Kidney capillary endothelial cell (primary cell): ENCODE data around the gene PDE3B.
"Not testable (repeated sequence)": the region's sequence is repeated elsewhere in the genome, so short reads cannot be mapped to it uniquely, and the experiment has no call there.

Source experiments
- DNase-seq: peaks from one replicate; pipeline ENCODE4 v3.0.0-alpha.2; 2018; ENCODE audit warnings: low spot score

Gene PDE3B

GRCh38 chr11:14813516-14813915, 169.9 kb downstream of the PDE3B start:
- no peak for DNase-seq

DNA sequence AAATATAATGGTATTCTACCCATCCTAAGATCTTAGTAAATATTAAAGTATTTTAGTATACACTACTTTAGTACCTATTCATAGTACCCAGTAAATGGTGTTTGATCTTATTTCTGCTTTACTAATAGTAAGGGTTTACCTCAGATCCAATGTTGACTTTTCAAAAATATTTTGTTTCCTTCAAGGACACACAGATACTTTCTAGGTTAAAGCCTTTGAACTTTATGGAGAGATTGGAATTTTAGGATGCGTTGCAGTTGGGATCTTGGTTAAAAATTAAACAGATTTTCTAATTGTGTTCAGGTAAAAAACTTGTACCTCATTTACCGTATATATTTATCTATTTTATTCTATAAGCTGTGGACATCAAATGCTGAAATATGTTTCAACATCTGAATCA, 175.2 kb downstream of the PDE3B start:
- DNase-seq = no peak

DNA sequence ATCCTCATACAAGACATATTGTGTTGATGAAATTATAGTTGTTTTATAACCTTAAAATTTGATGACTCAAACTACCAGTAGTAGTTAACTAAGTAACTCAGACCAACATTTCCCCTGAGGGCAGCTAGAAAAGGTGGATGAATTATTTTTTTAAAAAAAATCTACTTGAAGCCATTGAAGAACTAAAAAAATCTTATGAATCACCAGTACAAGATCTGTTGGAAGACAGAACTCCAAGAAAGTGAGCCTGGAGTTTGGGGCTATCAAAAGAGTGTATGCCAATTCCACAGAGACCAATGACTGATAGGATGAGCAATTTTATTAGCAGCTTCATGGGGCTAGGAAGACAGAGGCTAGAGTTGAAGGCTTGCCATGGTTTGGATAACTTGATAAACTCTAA, 176.0 kb downstream of the PDE3B start:
- no peak for DNase-seq

DNA sequence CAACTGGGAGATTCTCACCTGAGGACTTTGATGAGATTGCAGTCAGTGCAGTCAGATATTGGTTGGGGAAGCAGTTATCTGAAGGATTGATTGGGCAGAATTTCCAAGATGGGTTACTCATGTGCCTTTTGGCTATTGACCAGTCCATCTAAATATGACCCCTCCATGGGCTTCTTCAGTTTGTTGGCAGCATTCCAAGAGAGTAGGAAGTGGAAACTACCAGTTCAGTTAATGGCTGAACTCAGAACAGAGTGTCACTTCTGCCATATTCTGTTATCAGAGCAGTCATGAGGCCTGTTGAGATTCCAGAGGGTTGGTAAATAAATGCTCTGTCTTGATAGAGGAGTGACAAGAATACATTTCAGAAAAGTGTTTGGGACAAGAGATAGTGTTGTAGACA, 177.4 kb downstream of the PDE3B start:
- DNase-seq = no peak

- DNase-seq = no peak
These were observed 183.0 kb downstream of the PDE3B start for GRCh38 chr11:14826600-14826999.

DNA sequence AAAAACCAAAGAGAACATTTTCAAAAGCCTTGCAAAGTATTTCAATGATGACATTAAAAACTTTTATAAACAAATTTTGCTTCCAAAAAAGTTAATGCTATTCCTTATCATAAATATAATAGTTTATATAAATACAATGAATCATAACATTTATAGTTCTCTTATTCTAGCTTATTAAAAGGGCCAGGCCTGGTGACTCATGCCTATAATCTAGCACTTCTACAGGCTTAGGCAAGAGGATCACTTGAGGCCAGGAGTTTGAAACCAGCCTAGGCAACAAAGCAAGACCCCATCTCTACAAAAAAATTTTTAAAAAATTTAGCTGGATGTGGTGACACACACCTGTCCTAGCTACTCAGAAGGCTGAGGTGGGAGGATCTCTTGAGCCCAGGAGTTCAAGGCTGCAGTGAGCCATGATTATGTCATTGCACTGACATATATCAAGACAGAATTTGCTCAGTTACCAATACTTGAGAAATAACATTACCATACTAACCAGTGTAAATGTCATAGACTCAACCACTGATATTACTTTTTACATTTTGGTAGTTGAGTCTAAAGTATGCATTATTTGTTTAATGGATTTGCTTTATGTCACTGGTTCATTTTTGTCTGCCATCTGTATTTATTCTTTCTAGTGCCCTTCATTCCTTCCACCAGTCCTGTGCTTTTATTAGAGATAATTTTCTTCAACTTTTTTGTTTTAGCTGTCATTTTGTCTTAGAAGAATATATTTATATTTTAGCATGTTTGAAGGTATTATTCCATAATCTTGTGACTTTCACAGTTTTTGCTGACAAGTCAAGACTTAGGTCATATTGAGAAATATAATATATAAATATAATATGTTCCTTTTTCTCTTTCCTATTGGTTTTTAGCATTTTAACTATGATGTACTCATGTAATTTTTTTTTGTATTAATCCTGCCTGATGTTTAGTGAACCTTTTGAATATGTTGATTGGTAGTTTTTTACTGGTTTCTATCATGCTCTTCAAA, 192.2 kb downstream of the PDE3B start:
- DNase-seq = no peak

GRCh38 chr11:14842002-14842401, 198.4 kb downstream of the PDE3B start:
- no peak for DNase-seq

DNA sequence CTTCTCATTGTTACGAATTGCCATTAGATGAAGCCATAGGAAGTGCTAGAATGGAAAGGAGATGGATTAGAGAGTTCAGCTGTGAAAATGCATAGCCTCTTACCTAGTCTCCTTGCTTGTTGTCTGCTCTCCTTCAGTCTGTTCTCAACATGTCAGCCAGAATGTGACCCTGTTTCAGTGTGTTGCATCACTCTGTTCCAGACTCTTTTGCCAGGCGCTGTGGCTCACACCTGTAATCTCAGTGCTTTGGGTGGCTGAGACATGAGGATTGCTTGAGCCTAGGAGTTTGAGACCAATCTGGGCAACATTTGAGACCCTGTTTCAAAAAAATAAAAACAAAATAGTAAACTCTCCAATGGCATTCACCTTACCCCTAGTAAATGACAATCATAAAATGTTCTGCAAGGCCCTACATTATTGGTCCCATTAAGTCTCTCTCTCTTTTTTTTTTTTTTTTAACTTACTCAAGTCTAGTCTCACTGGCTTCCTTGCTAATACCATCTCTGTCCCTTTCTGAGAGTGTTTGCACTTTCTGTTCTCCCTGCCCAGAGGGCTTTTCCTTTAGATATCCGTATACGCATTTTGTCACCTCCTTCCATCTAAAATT, 209.1 kb downstream of the PDE3B start:
- no peak for DNase-seq

DNA sequence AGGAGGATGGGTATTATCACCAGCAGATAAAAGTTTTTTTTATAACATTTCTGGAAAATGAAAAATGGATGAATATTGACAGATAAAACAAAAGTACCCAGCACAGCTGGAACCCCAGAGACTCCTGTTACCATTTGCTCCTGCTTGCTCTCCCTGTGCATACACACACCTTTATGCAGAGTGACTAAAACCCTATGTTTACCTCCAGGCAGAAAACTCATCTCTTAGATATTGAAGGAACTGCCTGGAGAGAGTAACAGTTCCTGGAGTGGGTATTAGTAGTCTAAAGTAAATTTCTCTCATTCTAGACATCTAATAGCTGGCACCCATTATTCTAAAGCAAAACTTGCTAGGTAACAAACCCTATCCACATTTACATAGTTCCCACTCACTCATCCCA, 210.5 kb downstream of the PDE3B start:
- no peak for DNase-seq

DNA sequence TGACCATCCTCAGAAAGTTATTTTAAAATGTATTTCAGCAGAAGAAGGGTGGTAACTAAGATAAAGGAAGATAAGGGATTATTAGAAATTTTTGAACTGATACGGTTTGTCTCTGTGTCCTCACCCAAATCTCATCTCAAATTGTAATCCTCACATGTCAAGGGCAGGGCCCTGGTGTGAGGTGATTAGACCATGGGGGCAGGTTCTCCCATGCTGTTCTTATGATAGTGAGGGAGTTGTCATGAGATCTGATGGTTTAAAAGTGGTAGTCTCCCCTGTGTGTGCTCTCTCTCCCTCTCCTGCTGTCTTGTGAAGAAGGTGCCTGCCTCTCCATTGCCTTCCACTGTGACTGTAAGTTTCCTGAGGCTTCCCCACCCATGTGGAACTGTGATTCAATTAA, 212.3 kb downstream of the PDE3B start:
- DNase-seq = no peak

DNA sequence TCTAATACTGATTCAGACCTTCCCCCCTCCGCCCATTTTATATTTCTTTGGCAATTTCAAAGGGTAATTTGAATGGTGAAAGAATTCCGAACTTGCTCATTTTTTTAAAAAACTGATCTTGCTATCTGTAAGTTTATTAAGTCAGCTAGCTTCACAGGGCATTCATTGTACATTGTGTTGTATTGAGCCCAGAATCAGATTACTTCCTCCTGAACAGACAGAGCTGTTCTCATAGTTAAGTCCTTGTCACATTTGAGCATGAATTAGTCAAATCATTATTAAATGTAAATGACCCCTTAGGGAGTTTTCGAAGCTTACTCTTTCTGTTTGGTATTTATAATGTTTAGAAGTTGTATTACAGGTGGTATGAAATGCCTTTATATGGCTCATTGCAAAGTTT, 214.0 kb downstream of the PDE3B start:
- no peak for DNase-seq

GRCh38 chr11:14858404-14858803, 214.8 kb downstream of the PDE3B start:
- DNase-seq = no peak

DNA sequence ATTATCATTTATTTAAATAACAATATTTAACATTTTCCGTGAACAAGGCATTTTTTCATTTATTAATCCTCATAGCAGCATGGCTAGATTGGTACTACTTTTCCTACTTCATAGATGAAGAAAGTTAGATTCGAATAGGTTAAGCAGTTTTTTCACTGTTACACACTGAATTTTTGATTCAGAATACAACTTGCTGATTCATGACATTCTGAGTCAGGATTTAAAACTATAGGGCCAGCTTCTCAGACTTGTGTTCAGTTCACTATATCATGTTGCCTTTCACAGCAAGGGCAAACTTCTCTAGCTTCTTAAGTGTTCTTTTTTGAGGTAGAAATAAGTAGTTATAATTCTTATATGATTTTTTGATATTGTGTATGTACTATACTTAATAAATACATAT, 216.9 kb downstream of the PDE3B start:
- DNase-seq = no peak

- DNase-seq = no peak
These were observed 218.1 kb downstream of the PDE3B start for GRCh38 chr11:14861680-14862079.

GRCh38 chr11:14863775-14864174, 220.2 kb downstream of the PDE3B start:
- DNase-seq = not testable (repeated sequence)

GRCh38 chr11:14872032-14872431, 228.4 kb downstream of the PDE3B start:
- DNase-seq = no peak

DNA sequence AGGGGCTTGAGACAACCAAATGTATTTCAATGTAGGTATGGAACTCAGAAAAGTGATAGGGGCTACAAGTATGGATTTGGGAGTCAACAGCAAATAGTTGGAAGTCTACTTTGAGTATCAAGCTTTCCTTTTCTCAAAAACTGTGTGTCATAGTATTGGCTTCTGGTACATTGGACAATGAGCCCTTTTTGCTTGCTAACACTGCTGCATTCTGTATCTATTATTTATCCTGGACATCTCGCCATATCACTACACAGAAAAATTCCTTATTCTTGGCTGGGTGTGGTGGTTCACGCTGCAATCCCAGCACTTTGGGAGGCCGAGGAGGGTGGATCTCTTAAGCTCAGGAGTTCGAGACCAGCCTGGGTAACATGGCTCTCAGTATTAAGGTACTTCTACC, 230.0 kb downstream of the PDE3B start:
- no peak for DNase-seq

- no peak for DNase-seq
These were observed 231.6 kb downstream of the PDE3B start for GRCh38 chr11:14875163-14875562.

GRCh38 chr11:14881576-14882193, 238.1 kb downstream of the PDE3B start:
- no peak for DNase-seq

- DNase-seq = no peak
These were observed 238.6 kb downstream of the PDE3B start for GRCh38 chr11:14882196-14882595.

DNA sequence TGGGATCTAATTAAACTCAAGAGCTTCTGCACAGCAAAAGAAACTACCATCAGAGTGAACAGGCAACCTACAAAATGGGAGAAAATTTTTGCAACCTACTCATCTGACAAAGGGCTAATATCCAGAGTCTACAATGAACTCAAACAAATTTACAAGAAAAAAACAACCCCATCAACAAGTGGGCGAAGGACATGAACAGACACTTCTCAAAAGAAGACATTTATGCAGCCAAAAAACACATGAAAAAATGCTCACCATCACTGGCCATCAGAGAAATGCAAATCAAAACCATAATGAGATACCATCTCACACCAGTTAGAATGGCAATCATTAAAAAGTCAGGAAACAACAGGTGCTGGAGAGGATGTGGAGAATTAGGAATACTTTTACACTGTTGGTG, 240.1 kb downstream of the PDE3B start:
- not testable (repeated sequence) for DNase-seq

DNA sequence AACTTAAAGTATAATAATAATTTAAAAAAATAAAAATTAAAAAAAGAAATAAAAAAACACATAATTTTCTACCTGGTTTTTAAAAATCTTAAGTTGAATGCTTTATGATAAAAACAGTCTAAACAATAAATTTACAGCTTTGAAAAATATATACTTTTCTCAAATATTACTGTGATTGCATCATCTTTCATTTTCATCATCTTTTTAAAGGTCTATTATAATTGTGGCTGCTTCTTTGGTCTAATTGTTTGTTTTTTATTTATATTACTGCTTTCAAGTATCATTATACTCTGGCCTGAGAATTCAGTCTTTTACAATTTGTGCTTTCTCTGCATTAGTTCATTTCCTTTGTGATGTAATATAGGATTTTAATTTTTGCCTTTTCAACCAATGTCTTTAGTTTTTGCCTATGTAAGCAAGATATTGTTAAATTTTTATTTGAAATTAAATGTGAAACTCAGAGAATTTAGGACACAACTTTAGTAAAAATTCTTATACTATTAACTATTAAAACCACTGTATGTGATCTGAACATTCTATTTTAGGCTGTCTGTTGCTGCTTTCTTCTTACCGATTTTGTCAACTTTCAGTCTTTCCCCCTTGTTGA, 241.2 kb downstream of the PDE3B start:
- DNase-seq = no peak

- no peak for DNase-seq
These were observed 242.9 kb downstream of the PDE3B start for GRCh38 chr11:14886513-14886912.
